Lung (tissue), 12 donors: Measurements from ENCODE around the gene GPS1. TPM values are rescaled to one million over a fixed set of nuclear protein-coding genes. Genes with fewer than 3 reads are reported as not detected.

Experiments
- ATAC-seq: fragments of 200-7000 bp; cut with Tn5 transposase; one replicate; pipeline ENCODE4 v1.9.1; 2020; ENCODE audit warnings: moderate number of reproducible peaks; ENCODE audit not compliant: insufficient read depth, low FRiP score
- DNase-seq, 3 donors: peaks; one replicate each; pipeline ENCODE4 v3.0.0-alpha.2; 2013 to 2017
- H3K27ac ChIP-seq, 2 donors: one replicate each; pipeline ENCODE4 v1.5.1; 2013; ENCODE audit warnings: mild to moderate bottlenecking in 2 of 2, moderate library complexity in 2 of 2, control low read depth in 1 of 2, inconsistent platforms in 1 of 2, low read depth in 1 of 2, low read length in 1 of 2
- H3K27me3 ChIP-seq, 3 donors: one replicate each; pipeline ENCODE4 v1.5.1; 2013; ENCODE audit warnings: low read length in 2 of 3; ENCODE audit not compliant: control insufficient read depth in 3 of 3, insufficient read depth in 3 of 3
- H3K36me3 ChIP-seq, 4 donors: one replicate each; pipeline ENCODE4 v1.5.1; 2013; ENCODE audit warnings: low read length in 4 of 4, mild to moderate bottlenecking in 1 of 4, moderate library complexity in 1 of 4; ENCODE audit not compliant: control insufficient read depth in 4 of 4, insufficient read depth in 4 of 4
- H3K4me1 ChIP-seq, 5 donors: one replicate each; pipeline ENCODE4 v1.5.1; 2013; ENCODE audit warnings: low read length in 5 of 5, mild to moderate bottlenecking in 2 of 5, moderate library complexity in 1 of 5; ENCODE audit not compliant: control insufficient read depth in 5 of 5, insufficient read depth in 5 of 5
- H3K4me3 ChIP-seq: one replicate; pipeline ENCODE4 v1.5.1; 2013; ENCODE audit warnings: mild to moderate bottlenecking, control low read depth, moderate library complexity
- H3K9ac ChIP-seq, 2 donors: one replicate each; pipeline ENCODE4 v1.5.1; 2013; ENCODE audit warnings: low read length in 2 of 2, control low read depth in 1 of 2; ENCODE audit not compliant: insufficient read depth in 1 of 2
- H3K9me3 ChIP-seq, 4 donors: one replicate each; pipeline ENCODE4 v1.5.1; 2013; ENCODE audit warnings: low read length in 3 of 4, mild to moderate bottlenecking in 1 of 4, moderate library complexity in 1 of 4; ENCODE audit not compliant: control insufficient read depth in 4 of 4, insufficient read depth in 3 of 4
- CTCF ChIP-seq: IDR thresholded peaks from 2 replicates; pipeline ENCODE4 v1.5.1; 2012; ENCODE audit warnings: mild to moderate bottlenecking; ENCODE audit errors: control extremely low read depth, extremely low read depth
- WGBS, 2 donors: extraction: QIAGEN DNeasy Blood & Tissue Kit; methylation state at CpG; one replicate each; pipeline ENCODE4 v1.1.7; 2013; 5-methylcytosine and 5-hydroxymethylcytosine counted together
- polyA plus RNA-seq, 2 donors: library from polyadenylated mRNA; stranded (reverse); fragments of 200-250 nt; gene quantifications; one replicate each; pipeline ENCODE4 v1.2.1, GENCODE V29; 2013
- total RNA-seq, 2 donors: library from RNA; depleted of rRNA in 1 of 2; stranded (reverse); fragments of >200 nt in 1 of 2; gene quantifications; one replicate each; pipeline ENCODE4 v1.2.1, GENCODE V29; 2014 to 2021
- donor health status: control.
- donor health status: control.
- donor health status: Bipolar disorder and iron deficiency.
- donor health status: healthy.
- donor health status: DM: yes; HTN: yes; CAD: no.

The GPS1 gene
- total and polyA plus RNA-seq, 4 donors, result 71.0 to 102 (median 89.4) TPM

DNA sequence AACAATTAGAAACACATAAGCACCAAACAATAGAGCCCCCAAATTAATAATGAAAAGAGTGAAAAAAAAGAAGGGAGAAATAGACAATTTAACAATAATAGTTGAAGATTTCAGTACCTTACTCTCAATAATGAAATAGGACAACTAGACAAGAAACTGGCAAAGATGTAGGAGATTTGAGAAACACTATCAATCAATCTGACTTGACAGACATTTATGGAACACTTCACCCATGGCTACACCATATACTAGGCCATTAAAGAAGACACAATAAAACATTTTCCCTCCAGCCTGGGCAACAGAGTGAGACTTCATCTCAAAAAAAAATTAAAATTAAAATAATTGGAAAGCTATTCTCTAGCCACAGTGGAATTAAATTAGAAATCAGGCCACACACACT is 18.9 kb downstream of the GPS1 start:
- no peaks in the 10 kb centered on the region for H3K36me3 ChIP-seq
- no peak overlapping the region for H3K27ac ChIP-seq
- DNase-seq (no peak), ATAC-seq (no peak)
- peaks cover 0 to 8% (median 0%) of the 10 kb centered on the region in 5 donors for H3K4me1 ChIP-seq
- H3K9ac ChIP-seq, result no peak overlapping the region
- TF ChIP-seq CTCF, result no peak
- H3K27me3 ChIP-seq, result peaks cover 0 to 2% (median 0%) of the 10 kb centered on the region in 3 donors
- no peak overlapping the region for H3K4me3 ChIP-seq
- no peaks in the 10 kb centered on the region for H3K9me3 ChIP-seq

DNA sequence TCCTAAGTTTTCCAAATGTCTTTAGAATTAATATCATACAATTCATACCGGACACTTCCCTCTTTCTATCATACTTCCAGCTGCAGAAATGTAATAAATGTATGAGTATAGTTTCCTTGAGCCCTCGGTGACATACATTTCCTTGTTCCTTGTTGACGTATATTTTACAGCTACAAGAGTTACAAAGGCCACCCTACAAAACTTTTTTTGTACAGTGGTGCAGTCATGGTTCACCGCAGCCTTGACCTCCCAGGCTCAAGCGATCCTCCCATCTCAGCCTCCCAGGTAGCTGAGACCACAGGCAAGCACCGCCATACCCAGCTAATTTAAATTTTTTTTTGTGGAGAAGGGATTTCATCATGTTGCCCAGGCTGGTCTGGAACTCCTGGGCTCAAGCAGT is 21.1 kb downstream of the GPS1 start:
- Histone ChIP-seq H3K4me3 (no peak overlapping the region), H3K9me3 (no peaks in the 10 kb centered on the region), H3K9ac (no peak overlapping the region), H3K27me3 (peaks cover 0 to 2% (median 0%) of the 10 kb centered on the region in 3 donors), H3K36me3 (peaks cover 0 to 2% (median 0%) of the 10 kb centered on the region in 4 donors), H3K27ac (no peak overlapping the region), H3K4me1 (no peaks in the 10 kb centered on the region)
- ATAC-seq (no peak), DNase-seq (no peak)
- 81 to 83% methylated on average over 6 of the region's 6 CpGs for WGBS, 2 donors
- no peak for TF ChIP-seq CTCF

DNA sequence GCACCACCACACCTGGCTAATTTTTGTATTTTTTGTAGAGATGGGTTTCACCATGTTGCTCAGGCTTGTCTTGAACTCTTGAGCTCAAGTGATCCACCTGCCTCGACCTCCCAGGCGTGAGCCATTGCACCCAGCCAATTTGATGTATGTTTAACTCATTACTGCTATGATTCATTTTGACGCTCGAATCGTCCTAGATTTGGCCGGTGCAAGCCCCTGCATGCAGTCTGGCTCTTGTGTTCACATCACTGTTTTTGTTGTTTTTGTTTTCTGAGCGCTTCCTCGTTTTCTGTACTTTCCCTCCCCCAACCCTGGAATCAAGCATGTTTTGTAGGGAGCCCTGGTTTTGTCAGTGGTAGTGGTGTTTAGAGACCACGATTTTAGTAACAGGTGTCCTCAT is 21.7 kb downstream of the GPS1 start:
- no peak overlapping the region for H3K27ac ChIP-seq
- no peak for TF ChIP-seq CTCF

More for the DNA sequence above, 21.7 kb downstream of the GPS1 start:
- DNase-seq (no peak), ATAC-seq (no peak)
- H3K4me1 ChIP-seq, result no peaks in the 10 kb centered on the region
- H3K4me3 ChIP-seq, result no peak overlapping the region
- H3K9me3 ChIP-seq, result no peaks in the 10 kb centered on the region
- WGBS, 2 donors, result 84 to 88% methylated on average over 9 of the region's 9 CpGs
- peaks cover 0 to 2% (median 0%) of the 10 kb centered on the region in 3 donors for H3K27me3 ChIP-seq
- peaks cover 0 to 8% (median 2%) of the 10 kb centered on the region in 4 donors for H3K36me3 ChIP-seq
- no peak overlapping the region for H3K9ac ChIP-seq
